Epithelial cell of proximal tubule (primary cell): ENCODE data around the gene PTPRN2. TPM values are rescaled to one million over a fixed set of nuclear protein-coding genes. Genes with fewer than 3 reads are reported as not detected.

ENCODE experiments used
- DNase-seq: peaks from one replicate; pipeline ENCODE4 v3.0.0-alpha.2; 2011; ENCODE audit warnings: low read depth
- H3K4me3 ChIP-seq: 2 replicates; pipeline ENCODE4 v1.5.1; 2011; ENCODE audit warnings: low read depth, mild to moderate bottlenecking, low read length
- total RNA-seq: library from RNA; depleted of rRNA; stranded (reverse); fragments of >200 nt; gene quantifications from 2 replicates; pipeline ENCODE4 v1.2.3, GENCODE V29; 2015
- TF ChIP-seq, protein P1 (sequence below): conservative IDR thresholded peaks from 2 replicates; pipeline ENCODE4 v1.5.1; 2012; ENCODE audit warnings: low read depth, mild to moderate bottlenecking, low read length

Gene PTPRN2
- total RNA-seq, 1 donor from 2014 or later: 2.8 TPM

DNA sequence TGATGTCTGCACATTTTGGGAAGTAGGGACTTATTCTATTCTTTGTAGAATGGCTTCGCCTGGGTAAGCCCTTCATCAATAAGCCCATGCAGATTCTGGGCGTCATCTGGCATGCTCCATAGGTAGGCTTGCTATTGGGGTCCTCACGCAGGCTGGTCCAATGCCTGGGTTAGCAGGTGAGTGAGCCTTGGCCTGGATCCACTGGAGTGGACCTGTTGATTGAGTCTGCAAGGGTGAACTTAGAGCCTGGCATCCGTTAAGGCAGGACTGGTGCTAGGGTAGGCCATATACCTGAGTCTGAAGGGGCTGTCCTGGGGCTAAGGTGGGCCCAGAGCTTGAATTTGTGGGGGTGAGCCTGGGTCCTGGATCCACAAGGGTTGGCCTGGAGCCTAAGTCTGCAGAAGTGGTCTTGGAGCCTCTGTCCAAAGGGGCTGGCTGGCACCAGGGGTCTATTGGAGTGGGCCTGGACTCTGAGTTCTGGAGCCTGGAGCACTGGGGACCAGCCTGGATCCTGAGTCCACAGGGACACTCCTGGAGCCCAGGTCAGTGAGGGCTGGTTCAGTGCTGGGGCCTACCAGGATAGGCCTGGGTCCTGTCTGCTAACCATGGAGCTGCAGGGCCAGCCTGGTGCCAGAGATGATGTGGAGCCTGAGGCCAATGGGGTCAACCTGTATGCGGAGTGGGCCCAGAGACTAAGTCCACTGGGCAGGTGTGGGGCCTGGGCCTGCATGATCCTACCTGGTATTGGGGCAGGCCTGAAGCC is 297.7 kb downstream of the PTPRN2 start:
- no peak overlapping the region for H3K4me3 ChIP-seq
- TF ChIP-seq, protein P1, sequence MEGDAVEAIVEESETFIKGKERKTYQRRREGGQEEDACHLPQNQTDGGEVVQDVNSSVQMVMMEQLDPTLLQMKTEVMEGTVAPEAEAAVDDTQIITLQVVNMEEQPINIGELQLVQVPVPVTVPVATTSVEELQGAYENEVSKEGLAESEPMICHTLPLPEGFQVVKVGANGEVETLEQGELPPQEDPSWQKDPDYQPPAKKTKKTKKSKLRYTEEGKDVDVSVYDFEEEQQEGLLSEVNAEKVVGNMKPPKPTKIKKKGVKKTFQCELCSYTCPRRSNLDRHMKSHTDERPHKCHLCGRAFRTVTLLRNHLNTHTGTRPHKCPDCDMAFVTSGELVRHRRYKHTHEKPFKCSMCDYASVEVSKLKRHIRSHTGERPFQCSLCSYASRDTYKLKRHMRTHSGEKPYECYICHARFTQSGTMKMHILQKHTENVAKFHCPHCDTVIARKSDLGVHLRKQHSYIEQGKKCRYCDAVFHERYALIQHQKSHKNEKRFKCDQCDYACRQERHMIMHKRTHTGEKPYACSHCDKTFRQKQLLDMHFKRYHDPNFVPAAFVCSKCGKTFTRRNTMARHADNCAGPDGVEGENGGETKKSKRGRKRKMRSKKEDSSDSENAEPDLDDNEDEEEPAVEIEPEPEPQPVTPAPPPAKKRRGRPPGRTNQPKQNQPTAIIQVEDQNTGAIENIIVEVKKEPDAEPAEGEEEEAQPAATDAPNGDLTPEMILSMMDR: no peak
- no peak for DNase-seq

DNA sequence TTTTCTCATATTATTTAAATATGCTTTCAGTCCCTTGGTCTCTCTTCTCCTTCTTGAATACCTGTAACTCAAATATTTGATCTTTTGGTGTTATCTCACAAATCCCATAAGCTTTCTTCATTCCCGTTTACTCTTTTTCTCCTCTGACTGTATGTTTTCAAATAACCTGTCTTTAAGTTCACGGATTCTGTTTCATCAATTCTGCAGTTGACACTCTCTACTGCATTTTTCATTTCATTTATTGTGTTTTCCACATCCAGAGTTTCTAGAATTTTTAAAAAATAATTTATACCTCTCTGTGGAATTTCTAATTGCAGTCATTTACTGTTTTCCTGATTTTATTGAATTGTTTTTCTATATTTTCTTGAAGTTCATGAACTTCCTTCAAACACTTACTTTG is 298.4 kb downstream of the PTPRN2 start:
- TF ChIP-seq, protein P1: no peak
- no peak for DNase-seq
- H3K4me3 ChIP-seq: no peak overlapping the region

- DNase-seq: no peak
- no peak overlapping the region for H3K4me3 ChIP-seq
- TF ChIP-seq, protein P1: no peak
Measured at GRCh38 chr7:158286210-158286609, 301.4 kb downstream of the PTPRN2 start.

DNA sequence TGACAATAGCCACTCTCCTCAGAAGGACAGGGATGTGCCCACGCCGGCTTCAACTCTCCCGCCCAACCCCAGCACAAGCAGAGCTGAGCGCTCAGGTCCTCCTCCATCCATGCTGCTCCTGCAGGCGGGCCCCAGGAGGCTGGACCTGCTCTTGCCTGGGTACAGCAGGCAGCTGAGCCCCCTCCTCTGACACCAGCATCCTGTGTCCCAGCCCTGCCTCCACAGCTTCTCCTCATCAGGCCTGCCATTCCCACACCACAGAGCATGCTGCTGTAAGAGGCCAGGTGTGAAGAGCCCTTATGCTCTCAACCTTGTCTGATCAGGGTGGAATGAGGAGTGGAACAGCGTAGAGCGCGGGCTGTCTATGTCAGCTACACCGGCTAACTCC is 302.2 kb downstream of the PTPRN2 start:
- DNase-seq: no peak
- TF ChIP-seq, protein P1: no peak
- H3K4me3 ChIP-seq: no peak overlapping the region

DNA sequence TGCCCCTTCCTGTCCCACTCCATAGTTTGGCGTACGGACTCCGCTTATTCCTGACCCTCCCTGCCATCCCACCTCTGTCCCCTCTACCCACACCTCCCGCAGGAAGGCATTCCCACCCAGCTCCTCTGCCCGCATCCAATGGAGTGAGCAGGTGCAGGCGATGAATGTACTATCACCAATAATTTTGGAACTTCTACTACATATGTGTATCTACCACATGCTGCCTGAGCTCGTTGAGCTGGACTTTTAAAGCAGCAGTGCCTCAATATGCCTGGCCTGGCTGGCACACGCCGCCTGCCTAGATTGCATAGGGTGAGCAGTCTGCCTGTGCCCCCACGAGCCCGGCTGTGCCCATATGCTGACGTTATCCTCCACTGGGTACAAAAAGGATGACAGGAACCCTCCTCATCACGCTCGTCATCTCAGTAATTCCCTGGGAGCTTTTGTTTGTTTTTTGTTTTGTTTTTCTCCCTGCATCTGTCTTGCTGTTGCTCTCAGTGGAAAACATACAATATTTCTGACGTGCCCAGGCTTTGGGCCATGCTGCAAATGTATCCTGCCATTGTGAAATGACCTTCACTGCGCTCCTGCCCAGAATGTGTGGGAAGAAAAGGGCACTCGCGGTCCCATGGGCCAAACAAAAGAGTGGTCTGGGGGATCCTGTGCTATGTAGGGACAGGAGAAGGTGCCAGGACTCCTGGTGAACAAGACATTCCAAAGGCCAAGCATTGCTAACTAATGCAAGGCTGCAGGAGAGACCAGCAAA is 302.8 kb downstream of the PTPRN2 start:
- DNase-seq: no peak
- H3K4me3 ChIP-seq: no peak overlapping the region
- TF ChIP-seq, protein P1: no peak

GRCh38 chr7:158284121-158284520 is 303.5 kb downstream of the PTPRN2 start:
- TF ChIP-seq, protein P1: no peak
- no peak for DNase-seq
- no peak overlapping the region for H3K4me3 ChIP-seq
